Liver (tissue), 9 donors: Measurements from ENCODE around the gene ELL2. TPM values are rescaled to one million over a fixed set of nuclear protein-coding genes. Genes with fewer than 3 reads are reported as not detected.

ENCODE experiments used
- DNase-seq: peaks from one replicate; pipeline ENCODE4 v3.0.0-alpha.2; 2017; ENCODE audit warnings: low spot score
- H3K27ac ChIP-seq, 2 donors: one replicate each; pipeline ENCODE4 v1.7.0; 2013; ENCODE audit warnings: inconsistent platforms in 2 of 2, low read length in 2 of 2, control low read depth in 1 of 2, low read depth in 1 of 2, mild to moderate bottlenecking in 1 of 2
- H3K27me3 ChIP-seq, 4 donors: one replicate each; pipeline versions ENCODE4 v1.6.1 to v1.7.0; 2013; ENCODE audit warnings: low read length in 3 of 4, inconsistent platforms in 1 of 4, mild to moderate bottlenecking in 1 of 4, moderate library complexity in 1 of 4; ENCODE audit not compliant: control insufficient read depth in 4 of 4, insufficient read depth in 4 of 4
- H3K36me3 ChIP-seq, 4 donors: one replicate each; pipeline versions ENCODE4 v1.6.1 to v1.7.0; 2013; ENCODE audit warnings: low read length in 3 of 4, mild to moderate bottlenecking in 3 of 4, low read depth in 1 of 4, moderate library complexity in 1 of 4; ENCODE audit not compliant: control insufficient read depth in 4 of 4, insufficient read depth in 3 of 4
- H3K4me1 ChIP-seq, 4 donors: one replicate each; pipeline versions ENCODE4 v1.6.1 to v1.7.0; 2013; ENCODE audit warnings: low read length in 3 of 4, mild to moderate bottlenecking in 3 of 4, moderate library complexity in 1 of 4; ENCODE audit not compliant: control insufficient read depth in 4 of 4, insufficient read depth in 4 of 4
- H3K4me3 ChIP-seq, 3 donors: one replicate each; pipeline versions ENCODE4 v1.6.1 to v1.7.0; 2013; ENCODE audit warnings: low read length in 3 of 3, control low read depth in 1 of 3, low read depth in 1 of 3, mild to moderate bottlenecking in 1 of 3
- H3K9ac ChIP-seq, 2 donors: one replicate each; pipeline ENCODE4 v1.7.0; 2013; ENCODE audit warnings: low read length in 2 of 2, mild to moderate bottlenecking in 2 of 2, moderate library complexity in 2 of 2, control low read depth in 1 of 2, low read depth in 1 of 2
- H3K9me3 ChIP-seq, 4 donors: one replicate each; pipeline versions ENCODE4 v1.6.1 to v1.7.0; 2013; ENCODE audit warnings: low read length in 3 of 4; ENCODE audit not compliant: control insufficient read depth in 4 of 4
- EGR1 ChIP-seq, 2 donors: IDR thresholded peaks; 2 replicates each; pipeline ENCODE4 v1.6.1; 2016 to 2018; ENCODE audit warnings: antibody characterized with exemption in 2 of 2, low read depth in 2 of 2
- FOXA2 ChIP-seq: IDR thresholded peaks from 2 replicates; pipeline ENCODE4 v1.6.1; 2016; ENCODE audit warnings: antibody characterized with exemption
- GABPA ChIP-seq, 2 donors: IDR thresholded peaks in 1 of 2; conservative IDR thresholded peaks in 1 of 2; 2 replicates each; pipeline ENCODE4 v1.6.1; 2016; ENCODE audit warnings: antibody characterized with exemption in 2 of 2, mild to moderate bottlenecking in 1 of 2, moderate library complexity in 1 of 2
- HNF4A ChIP-seq, 2 donors: conservative IDR thresholded peaks; 2 replicates each; pipeline ENCODE4 v1.6.1; 2016; ENCODE audit warnings: antibody characterized with exemption in 2 of 2, mild to moderate bottlenecking in 2 of 2
- HNF4G ChIP-seq: IDR thresholded peaks from 2 replicates; pipeline ENCODE4 v1.6.1; 2016; ENCODE audit warnings: antibody characterized with exemption
- JUND ChIP-seq, 2 donors: IDR thresholded peaks; 2 replicates each; pipeline ENCODE4 v1.6.1; 2016; ENCODE audit warnings: antibody characterized with exemption in 2 of 2
- NR2F2 ChIP-seq: IDR thresholded peaks from 2 replicates; pipeline ENCODE4 v1.6.1; 2016; ENCODE audit warnings: antibody characterized with exemption
- RAD21 ChIP-seq, 2 donors: IDR thresholded peaks; 2 replicates each; pipeline ENCODE4 v1.6.1; 2016; ENCODE audit warnings: antibody characterized with exemption in 2 of 2, mild to moderate bottlenecking in 2 of 2
- RXRA ChIP-seq, 2 donors: IDR thresholded peaks; 2 replicates each; pipeline ENCODE4 v1.6.1; 2017 to 2018; ENCODE audit warnings: antibody characterized with exemption in 2 of 2, mild to moderate bottlenecking in 1 of 2
- SP1 ChIP-seq: IDR thresholded peaks from 2 replicates; pipeline ENCODE4 v1.6.1; 2018; ENCODE audit warnings: antibody characterized with exemption, mild to moderate bottlenecking
- TAF1 ChIP-seq: conservative IDR thresholded peaks from 2 replicates; pipeline ENCODE4 v1.6.1; 2016; ENCODE audit warnings: antibody characterized with exemption, mild to moderate bottlenecking
- YY1 ChIP-seq: IDR thresholded peaks from 2 replicates; pipeline ENCODE4 v1.6.1; 2016; ENCODE audit warnings: antibody characterized with exemption, mild to moderate bottlenecking
- WGBS: extraction: QIAGEN DNeasy Blood & Tissue Kit; methylation state at CpG from one replicate; pipeline ENCODE4 v1.1.7; 2013; 5-methylcytosine and 5-hydroxymethylcytosine counted together
- polyA plus RNA-seq, 2 donors: library from polyadenylated mRNA; stranded (reverse) in 1 of 2; unstranded in 1 of 2; fragments of 200-250 nt in 1 of 2; fragments of >200 nt in 1 of 2; fragmentation: Nextera tagmentation in 1 of 2; extraction: Ambion mirVana in 1 of 2; gene quantifications; one replicate each; pipeline versions ENCODE4 v1.2.1 to v1.2.3, GENCODE V29; 2013 to 2015
- total RNA-seq, 2 donors: library from RNA; depleted of rRNA; stranded (reverse); fragments of >200 nt; gene quantifications; one replicate each; pipeline ENCODE4 v1.2.3, GENCODE V29; 2014
- TF ChIP-seq, protein P1 (sequence below): IDR thresholded peaks from 2 replicates; pipeline ENCODE4 v1.6.1; 2016; ENCODE audit warnings: antibody characterized with exemption
- TF ChIP-seq, protein P2 (sequence below): fragments of 150-350 bp; IDR thresholded peaks from 2 replicates; pipeline ENCODE4 v1.5.1; 2017; ENCODE audit warnings: improper control_type of control experiment, low read depth, low read length; ENCODE audit not compliant: missing input control
- TF ChIP-seq, protein P3 (sequence below): IDR thresholded peaks from 2 replicates; pipeline ENCODE4 v1.6.1; 2016; ENCODE audit warnings: antibody characterized with exemption, mild to moderate bottlenecking
- TF ChIP-seq, protein P4 (sequence below): IDR thresholded peaks from 2 replicates; pipeline ENCODE4 v1.6.1; 2016; ENCODE audit warnings: antibody characterized with exemption
- TF ChIP-seq, protein P5 (sequence below): IDR thresholded peaks from 2 replicates; pipeline ENCODE4 v1.6.1; 2016; ENCODE audit warnings: antibody characterized with exemption
- donor health status: healthy.
- donor health status: healthy.
- donor health status: healthy.
- donor health status: healthy.
- donor health status: healthy.

ELL2 gene
- total and polyA plus RNA-seq, 4 donors: 21.0 to 64.5 (median 45.9) TPM

DNA sequence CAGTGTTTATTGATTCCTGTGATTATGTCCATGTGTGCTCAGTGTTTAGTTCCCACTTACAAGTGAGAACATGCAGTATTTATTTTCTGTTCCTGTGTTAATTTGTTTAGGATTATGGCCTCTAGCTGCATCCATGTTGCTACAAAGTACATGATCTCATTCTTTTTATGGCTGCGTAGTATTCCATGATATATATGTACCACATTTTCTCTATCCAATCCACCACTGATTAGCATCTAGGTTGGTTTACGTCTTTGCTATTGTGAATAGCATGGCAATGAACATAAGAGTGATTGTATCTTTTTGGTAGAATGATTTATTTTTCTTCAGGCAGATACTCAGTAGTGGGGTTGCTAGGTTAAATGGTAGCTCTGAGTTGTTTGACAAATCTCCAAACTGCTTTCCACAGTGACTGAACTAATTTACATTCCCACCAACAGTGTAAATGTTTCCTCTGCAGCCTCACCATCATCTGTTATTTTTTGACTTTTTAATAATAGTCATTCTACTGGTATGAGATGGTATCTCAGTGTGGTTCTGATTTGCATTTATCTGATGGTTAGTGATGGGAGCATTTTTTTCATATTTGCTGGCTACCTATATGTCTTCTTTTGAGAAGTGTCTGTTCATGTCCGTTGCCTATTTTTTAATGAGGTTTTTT lies 47.5 kb upstream of the ELL2 start:
- Histone ChIP-seq H3K36me3 (no peaks in the 10 kb centered on the region), H3K4me3 (no peak overlapping the region), H3K27me3 (no peaks in the 10 kb centered on the region), H3K9me3 (no peaks in the 10 kb centered on the region), H3K27ac (no peak overlapping the region), H3K4me1 (no peaks in the 10 kb centered on the region), H3K9ac (no peak overlapping the region)
- WGBS: 97% methylated on average over 3 of the region's 3 CpGs
- no peak for DNase-seq
- TF ChIP-seq, protein P1, sequence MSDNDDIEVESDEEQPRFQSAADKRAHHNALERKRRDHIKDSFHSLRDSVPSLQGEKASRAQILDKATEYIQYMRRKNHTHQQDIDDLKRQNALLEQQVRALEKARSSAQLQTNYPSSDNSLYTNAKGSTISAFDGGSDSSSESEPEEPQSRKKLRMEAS: no peak
- TF ChIP-seq, protein P2, sequence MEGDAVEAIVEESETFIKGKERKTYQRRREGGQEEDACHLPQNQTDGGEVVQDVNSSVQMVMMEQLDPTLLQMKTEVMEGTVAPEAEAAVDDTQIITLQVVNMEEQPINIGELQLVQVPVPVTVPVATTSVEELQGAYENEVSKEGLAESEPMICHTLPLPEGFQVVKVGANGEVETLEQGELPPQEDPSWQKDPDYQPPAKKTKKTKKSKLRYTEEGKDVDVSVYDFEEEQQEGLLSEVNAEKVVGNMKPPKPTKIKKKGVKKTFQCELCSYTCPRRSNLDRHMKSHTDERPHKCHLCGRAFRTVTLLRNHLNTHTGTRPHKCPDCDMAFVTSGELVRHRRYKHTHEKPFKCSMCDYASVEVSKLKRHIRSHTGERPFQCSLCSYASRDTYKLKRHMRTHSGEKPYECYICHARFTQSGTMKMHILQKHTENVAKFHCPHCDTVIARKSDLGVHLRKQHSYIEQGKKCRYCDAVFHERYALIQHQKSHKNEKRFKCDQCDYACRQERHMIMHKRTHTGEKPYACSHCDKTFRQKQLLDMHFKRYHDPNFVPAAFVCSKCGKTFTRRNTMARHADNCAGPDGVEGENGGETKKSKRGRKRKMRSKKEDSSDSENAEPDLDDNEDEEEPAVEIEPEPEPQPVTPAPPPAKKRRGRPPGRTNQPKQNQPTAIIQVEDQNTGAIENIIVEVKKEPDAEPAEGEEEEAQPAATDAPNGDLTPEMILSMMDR: no peak
- TF ChIP-seq TAF1 (no peak), FOXA2 (no peak), RXRA (IDR thresholded peaks at IDR 0.05) (no peak), EGR1 (IDR thresholded peaks at IDR 0.05; ENCODE audit: low read depth in 2 of 2) (no peak), SP1 (no peak), HNF4A (conservative IDR thresholded peaks at IDR 0.05) (no peak), JUND (IDR thresholded peaks at IDR 0.05) (no peak), RAD21 (IDR thresholded peaks at IDR 0.05) (no peak)
- TF ChIP-seq, protein P3, sequence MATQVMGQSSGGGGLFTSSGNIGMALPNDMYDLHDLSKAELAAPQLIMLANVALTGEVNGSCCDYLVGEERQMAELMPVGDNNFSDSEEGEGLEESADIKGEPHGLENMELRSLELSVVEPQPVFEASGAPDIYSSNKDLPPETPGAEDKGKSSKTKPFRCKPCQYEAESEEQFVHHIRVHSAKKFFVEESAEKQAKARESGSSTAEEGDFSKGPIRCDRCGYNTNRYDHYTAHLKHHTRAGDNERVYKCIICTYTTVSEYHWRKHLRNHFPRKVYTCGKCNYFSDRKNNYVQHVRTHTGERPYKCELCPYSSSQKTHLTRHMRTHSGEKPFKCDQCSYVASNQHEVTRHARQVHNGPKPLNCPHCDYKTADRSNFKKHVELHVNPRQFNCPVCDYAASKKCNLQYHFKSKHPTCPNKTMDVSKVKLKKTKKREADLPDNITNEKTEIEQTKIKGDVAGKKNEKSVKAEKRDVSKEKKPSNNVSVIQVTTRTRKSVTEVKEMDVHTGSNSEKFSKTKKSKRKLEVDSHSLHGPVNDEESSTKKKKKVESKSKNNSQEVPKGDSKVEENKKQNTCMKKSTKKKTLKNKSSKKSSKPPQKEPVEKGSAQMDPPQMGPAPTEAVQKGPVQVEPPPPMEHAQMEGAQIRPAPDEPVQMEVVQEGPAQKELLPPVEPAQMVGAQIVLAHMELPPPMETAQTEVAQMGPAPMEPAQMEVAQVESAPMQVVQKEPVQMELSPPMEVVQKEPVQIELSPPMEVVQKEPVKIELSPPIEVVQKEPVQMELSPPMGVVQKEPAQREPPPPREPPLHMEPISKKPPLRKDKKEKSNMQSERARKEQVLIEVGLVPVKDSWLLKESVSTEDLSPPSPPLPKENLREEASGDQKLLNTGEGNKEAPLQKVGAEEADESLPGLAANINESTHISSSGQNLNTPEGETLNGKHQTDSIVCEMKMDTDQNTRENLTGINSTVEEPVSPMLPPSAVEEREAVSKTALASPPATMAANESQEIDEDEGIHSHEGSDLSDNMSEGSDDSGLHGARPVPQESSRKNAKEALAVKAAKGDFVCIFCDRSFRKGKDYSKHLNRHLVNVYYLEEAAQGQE: no peak

DNA sequence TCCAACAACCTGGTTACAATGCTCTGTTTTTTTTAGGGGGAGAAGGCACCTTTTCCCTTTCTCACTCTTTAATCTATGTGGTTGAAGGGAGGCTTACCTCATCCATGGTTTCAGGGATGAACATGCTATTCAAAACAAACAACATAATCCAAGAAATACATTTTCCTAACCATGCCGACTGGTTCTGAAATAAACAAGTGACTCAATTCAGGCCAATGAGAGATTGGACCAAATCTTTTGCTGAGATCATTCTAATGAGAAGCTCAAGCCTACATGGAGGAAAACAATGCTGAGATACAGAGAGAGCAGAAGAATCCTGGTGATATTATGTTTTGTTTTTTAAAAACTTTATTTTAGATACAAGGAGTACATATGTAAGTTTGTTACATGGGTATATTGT lies 46.8 kb upstream of the ELL2 start:
- WGBS: 96% methylated on average over 1 of the region's 1 CpG
- no peak overlapping the region for H3K9ac ChIP-seq
- no peaks in the 10 kb centered on the region for H3K4me1 ChIP-seq
- H3K4me3 ChIP-seq: no peak overlapping the region
- DNase-seq: no peak
- H3K27ac ChIP-seq: no peak overlapping the region
- H3K9me3 ChIP-seq: no peaks in the 10 kb centered on the region
- H3K36me3 ChIP-seq: no peaks in the 10 kb centered on the region
- no peaks in the 10 kb centered on the region for H3K27me3 ChIP-seq
- TF ChIP-seq, protein P2: no peak
- TF ChIP-seq FOXA2: no peak
- TF ChIP-seq, protein P4, sequence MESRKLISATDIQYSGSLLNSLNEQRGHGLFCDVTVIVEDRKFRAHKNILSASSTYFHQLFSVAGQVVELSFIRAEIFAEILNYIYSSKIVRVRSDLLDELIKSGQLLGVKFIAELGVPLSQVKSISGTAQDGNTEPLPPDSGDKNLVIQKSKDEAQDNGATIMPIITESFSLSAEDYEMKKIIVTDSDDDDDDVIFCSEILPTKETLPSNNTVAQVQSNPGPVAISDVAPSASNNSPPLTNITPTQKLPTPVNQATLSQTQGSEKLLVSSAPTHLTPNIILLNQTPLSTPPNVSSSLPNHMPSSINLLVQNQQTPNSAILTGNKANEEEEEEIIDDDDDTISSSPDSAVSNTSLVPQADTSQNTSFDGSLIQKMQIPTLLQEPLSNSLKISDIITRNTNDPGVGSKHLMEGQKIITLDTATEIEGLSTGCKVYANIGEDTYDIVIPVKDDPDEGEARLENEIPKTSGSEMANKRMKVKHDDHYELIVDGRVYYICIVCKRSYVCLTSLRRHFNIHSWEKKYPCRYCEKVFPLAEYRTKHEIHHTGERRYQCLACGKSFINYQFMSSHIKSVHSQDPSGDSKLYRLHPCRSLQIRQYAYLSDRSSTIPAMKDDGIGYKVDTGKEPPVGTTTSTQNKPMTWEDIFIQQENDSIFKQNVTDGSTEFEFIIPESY: no peak
- no peak for TF ChIP-seq YY1
- TF ChIP-seq GABPA (IDR thresholded peaks at IDR 0.05 in 1 of 2, conservative IDR thresholded peaks at IDR 0.05 in 1 of 2): no peak
- TF ChIP-seq, protein P1: no peak
- TF ChIP-seq, protein P5, sequence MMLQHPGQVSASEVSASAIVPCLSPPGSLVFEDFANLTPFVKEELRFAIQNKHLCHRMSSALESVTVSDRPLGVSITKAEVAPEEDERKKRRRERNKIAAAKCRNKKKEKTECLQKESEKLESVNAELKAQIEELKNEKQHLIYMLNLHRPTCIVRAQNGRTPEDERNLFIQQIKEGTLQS: no peak
- no peak for TF ChIP-seq HNF4G
- no peak for TF ChIP-seq NR2F2
